Midbrain (tissue), 1 donor: ENCODE results near the gene ANKHD1.
A peak's percentile ranks its signal among the peaks of the same experiment; 100 is the strongest.

Experiments used
- DNase-seq: peaks from one replicate; lab custom pipeline; 2025; lab: John Stamatoyannopoulos, UW

ANKHD1 gene

DNA sequence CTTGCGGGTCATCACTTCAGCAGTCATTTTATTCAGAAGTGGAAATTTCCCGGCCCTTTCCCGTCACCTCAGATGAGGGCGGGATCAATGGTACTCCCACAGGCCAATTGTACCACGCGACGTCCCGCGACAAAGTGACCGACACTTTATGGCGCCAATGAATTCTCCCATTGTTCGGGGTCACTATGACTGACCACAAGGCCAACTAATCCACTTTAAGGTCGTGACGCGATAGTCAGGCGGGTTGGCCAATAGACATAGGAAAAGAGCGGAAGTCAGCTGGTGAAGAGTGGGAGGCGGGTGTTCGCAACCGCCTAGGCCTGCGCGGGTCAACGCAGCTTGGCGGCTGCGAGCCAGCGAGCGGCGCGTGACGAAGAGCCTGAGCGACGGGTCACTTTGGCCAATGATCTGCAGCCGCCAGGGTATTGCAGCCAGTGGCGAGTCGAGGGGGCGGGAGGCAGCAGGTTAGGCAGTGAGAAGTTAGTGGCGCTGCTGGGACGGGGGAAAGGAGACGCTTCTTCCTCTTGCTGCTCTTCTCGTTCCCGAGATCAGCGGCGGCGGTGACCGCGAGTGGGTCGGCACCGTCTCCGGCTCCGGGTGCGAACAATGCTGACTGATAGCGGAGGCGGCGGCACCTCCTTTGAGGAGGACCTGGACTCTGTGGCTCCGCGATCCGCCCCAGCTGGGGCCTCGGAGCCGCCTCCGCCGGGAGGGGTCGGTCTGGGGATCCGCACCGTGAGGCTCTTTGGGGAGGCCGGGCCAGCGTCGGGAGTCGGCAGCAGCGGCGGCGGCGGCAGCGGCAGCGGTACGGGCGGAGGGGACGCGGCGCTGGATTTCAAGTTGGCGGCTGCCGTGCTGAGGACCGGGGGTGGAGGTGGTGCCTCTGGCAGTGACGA, at the start of gene ANKHD1:
ANKHD1 (plus strand) TSS at position 472 of the 896 bp plus-strand sequence; CDS start at position 607, 135 bp downstream.
- peak; percentile 100 for DNase-seq

GRCh38 chr5:140355546-140355945, 46.1 kb upstream of the ANKHD1 start:
- DNase-seq, result no peak

DNA sequence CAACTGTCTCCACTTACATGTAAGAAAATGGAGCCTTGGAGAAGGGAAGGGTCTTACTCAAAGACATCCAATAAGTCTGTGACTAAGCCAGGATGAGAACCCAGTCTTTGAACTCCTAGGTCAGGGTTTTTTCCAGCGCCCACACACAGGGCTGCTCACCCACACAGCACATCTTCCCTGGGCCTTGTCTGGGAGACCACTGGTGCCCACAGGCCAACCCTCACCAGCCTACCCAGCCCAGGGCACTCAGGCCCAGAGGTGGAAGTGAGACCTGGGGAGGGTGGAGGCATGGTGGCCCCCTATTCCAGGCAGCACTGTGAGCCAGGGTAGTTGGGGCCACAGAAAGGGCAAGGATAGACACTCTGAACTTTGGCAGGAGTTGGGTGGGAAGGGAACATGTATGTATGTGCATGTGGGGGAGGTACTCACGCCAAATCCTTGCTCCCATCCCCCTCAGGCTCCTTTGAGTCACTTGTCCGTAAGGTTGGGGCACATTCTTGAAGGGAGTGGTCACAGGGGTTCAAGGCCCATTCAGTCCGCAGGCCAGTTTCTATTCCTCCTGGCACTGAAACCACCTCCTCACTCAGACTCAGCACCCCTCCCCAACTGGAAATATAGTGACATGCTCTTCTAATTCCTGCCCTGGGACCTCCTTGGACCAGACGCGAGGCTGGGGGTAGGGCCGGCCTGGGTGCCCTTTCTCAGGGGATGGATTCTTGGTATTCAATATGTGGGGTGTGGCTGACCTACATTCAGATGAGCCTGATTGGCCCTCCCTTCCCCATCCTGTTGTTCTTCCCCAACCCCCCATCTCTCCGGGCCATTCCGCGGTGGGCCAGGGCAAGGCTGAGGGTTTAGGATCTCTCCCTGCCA, 44.5 kb upstream of the ANKHD1 start:
- DNase-seq, result no peak

DNA sequence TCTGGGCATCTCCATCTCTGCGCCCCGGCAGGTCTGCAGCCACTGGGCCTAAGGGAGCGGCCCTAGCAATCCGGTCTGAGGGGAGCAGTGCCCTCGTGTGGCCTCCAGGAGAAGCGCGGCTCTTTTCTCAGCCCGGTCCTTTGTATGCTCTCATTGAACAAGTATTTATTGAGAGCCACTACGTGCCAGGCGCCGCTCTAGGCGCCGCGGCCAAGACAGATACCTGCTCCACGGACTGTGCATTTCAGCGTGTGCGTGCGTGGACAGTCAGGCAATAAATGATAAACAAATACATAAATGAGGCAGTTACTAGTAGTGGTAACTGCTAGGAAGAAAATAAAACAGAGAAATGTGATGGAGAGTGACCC, 43.9 kb upstream of the ANKHD1 start:
- DNase-seq, result peak; percentile 92

DNA sequence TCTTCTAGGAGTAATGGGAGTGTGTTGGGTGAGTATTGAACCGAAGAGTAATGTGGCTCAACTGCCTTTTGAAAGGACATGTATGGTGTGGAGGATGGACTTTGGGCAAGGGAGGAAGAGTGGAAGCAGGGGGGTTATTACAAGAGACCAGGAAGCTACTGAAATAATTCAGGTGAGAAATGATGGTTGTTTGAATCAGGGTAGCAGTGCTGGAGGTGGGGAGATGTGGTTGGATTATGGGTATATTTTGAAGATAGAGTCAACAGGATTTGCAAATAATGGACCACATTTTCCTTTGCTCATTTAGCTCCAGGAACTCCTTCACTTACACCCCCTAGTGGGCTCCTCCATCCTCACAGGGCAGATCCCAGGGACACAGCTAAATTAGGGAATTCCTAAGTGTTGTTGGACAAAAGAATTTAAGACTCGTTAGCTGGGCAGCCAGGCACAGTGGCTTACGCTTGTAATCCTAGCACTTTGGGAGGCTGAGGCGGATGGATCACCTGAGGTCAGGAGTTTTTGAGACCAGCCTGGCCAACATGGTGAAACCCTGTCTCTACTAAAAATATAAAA, 42.8 kb upstream of the ANKHD1 start:
- no peak for DNase-seq

- no peak for DNase-seq
These were observed 41.5 kb upstream of the ANKHD1 start, which contains the start of gene SLC4A9 for GRCh38 chr5:140360101-140360500. TSS of gene SLC4A9 (plus strand) at chr5:140360194. CDS start at chr5:140360237, 43 bp downstream.

DNA sequence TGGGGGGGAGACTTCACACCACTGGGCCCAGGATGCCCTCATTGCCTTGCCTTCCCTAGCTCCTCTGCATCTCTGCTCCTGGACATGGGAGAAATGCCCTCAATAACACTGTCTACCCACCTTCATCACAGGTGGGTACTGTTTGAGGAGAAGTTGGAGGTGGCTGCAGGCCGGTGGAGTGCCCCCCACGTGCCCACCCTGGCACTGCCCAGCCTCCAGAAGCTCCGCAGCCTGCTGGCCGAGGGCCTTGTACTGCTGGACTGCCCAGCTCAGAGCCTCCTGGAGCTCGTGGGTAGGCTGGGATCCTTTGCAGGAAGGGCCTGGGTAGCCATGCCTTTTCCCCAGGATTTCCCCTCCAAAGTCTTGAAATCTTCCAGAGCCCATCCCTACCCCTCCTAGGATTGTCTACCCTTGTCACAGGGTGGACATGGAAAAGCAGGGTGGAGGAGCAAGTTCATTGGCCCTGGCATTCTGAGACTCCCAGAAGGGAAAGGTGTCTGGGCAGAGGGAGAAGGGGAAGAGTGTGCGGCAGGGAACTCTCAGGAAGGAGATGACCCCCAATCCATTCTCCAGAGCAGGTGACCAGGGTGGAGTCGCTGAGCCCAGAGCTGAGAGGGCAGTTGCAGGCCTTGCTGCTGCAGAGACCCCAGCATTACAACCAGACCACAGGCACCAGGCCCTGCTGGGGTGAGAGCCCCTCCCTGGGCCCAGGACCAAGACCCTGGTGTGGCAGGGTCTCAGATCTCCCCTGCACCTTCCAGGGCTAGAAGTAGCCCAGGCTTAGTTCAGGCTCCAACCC, 40.8 kb upstream of the ANKHD1 start:
- no peak for DNase-seq

DNA sequence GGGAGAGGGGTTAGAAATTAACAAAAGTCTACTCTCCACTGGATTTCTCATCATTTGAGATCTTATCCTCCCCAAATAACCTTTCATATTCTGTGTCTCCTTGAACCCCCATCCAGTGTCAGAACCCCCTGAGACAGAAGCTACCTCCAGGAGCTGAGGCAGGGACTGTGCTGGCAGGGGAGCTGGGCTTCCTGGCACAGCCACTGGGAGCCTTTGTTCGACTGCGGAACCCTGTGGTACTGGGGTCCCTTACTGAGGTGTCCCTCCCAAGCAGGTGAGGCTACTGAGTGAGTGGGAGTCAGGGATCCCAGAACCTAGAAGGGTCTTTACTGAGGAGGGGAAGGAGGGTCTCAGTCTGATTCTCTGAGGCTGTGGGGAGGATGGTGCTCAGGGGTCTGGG, 39.7 kb upstream of the ANKHD1 start:
- DNase-seq, result no peak

DNA sequence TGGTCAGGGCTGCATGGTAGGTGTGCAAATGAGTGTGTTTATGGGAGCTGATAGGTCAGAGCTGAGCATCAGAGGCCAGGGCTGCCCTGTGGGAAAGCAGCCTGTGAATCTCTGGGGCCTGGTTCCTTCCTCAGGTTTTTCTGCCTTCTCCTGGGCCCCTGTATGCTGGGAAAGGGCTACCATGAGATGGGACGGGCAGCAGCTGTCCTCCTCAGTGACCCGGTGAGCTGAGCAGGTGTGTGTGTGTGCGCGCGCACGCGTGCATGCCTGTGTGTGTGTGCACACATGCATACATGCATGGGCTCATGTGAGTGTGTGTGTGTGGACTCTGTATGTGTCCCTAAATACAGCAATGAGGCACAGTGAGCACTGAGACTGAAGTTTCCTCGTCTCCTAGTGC, 39.3 kb upstream of the ANKHD1 start:
- DNase-seq, result no peak

DNA sequence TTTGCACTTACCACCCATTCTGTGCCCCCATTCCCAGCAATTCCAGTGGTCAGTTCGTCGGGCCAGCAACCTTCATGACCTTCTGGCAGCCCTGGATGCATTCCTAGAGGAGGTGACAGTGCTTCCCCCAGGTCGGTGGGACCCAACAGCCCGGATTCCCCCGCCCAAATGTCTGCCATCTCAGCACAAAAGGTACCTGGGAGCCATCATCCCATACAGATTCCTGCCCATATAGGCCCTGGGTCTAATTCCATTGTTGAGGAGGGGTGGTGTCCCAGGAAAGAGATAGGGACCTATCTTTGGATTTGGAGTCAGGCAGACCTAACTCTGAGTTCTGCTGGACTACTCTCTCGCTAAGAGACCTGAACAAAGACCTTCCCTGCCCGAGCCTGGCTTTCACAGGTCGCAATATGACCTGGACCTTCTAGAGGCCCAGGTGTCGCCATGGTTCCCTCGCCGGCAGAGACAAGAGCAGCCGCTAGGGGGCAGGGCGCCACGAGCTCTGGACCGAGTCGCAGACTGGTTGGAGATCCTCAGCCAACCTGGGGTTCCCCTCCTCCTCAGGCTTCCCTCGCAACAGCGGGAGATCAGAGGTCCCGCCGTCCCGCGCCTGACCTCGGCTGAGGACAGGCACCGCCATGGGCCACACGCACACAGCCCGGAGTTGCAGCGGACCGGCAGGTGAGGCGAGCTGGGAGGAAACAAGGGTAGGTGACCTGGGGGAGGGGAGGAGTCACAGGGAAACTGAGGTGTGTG, 38.6 kb upstream of the ANKHD1 start:
- peak; percentile 69 for DNase-seq

GRCh38 chr5:140363631-140364471, 37.8 kb upstream of the ANKHD1 start:
- no peak for DNase-seq

GRCh38 chr5:140364472-140364765, 37.2 kb upstream of the ANKHD1 start:
- no peak for DNase-seq

- DNase-seq, result no peak
These were observed 36.4 kb upstream of the ANKHD1 start for GRCh38 chr5:140365282-140365681.

GRCh38 chr5:140365941-140366340, 35.7 kb upstream of the ANKHD1 start:
- DNase-seq, result no peak

DNA sequence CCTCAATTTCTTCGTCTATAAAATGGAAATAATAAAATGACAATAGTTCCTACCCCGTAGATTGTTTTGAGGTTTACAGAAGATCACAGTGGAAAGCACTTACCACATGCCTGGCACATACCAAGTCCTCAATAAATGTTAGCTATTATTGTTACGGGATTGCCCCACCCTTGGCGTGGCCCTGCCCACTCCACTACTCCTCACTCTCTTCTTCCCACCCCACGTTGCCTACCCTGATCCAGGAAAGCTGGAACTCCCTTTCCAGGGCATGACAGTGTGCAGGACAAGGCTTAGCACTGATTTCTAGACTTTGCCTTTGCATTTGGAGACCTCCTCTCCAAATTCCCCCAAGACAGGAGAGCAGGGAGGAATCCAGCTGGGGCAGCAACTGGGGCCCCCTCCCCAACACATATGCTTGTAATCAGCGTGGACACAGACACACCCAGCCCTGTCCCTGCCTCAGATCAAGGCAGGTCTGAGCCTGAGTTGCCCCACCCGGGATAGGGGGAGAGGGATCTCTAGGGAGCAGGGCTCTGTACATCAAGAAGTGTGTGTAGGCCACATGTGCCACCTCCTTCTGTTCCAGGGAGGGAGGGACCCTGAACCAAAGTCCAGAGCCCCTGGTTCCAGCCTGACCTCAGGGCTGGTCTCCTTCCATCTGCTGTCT, 34.9 kb upstream of the ANKHD1 start:
- DNase-seq, result no peak

- no peak for DNase-seq
These were observed 34.2 kb upstream of the ANKHD1 start for GRCh38 chr5:140367256-140368013.

DNA sequence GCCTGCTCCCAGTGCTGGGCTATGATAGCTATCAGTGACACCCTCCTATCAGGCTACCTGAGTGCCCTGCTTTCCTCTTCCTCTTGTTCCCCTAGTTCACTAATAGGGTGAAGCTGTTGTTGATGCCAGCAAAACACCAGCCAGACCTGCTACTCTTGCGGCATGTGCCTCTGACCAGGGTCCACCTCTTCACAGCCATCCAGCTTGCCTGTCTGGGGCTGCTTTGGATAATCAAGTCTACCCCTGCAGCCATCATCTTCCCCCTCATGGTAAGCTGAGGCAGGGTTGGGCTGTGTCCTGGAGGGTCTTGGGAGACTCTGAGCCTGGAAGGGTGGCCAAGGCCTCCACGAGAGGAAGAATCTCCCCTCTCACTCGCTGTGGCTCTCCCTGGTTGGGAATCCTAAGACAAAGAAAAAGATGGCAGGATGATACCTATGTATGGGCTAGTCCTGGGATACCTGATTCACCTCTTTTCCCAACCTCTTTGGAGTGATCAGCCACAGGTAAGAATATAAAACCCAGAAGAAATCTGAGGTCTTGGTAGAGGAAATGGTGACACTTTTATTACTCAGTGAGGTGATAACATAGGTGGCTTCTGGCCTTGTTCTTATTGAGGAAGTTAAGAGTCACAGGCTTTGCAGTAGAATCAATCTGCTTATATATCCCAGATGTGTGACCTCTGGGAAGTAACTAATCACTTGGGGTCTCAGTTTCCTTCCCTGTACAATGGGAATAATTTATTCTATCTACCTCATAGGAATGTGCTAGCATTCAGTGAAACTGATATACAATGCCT, 30.1 kb upstream of the ANKHD1 start:
- no peak for DNase-seq

GRCh38 chr5:140372971-140373487, 28.6 kb upstream of the ANKHD1 start:
- DNase-seq, result peak; percentile 57
